Upper lobe of right lung (tissue), 1 donor: ENCODE measurements around the gene CERS3. TPM values are rescaled to one million over a fixed set of nuclear protein-coding genes. Genes with fewer than 3 reads are reported as not detected.

Source experiments
- ATAC-seq: fragments of 200-7000 bp; cut with Tn5 transposase; one replicate; pipeline ENCODE4 v1.9.1; 2020; ENCODE audit warnings: mild to moderate bottlenecking, moderate library complexity
- DNase-seq: peaks from one replicate; pipeline ENCODE4 v3.0.0-alpha.2; 2020
- H3K27ac ChIP-seq: fragments of 200-600 bp; one replicate; pipeline ENCODE4 v1.8.0; 2022
- H3K27me3 ChIP-seq: fragments of 200-600 bp; one replicate; pipeline ENCODE4 v1.8.0; 2022; ENCODE audit warnings: mild to moderate bottlenecking
- H3K36me3 ChIP-seq: fragments of 200-600 bp; one replicate; pipeline ENCODE4 v1.8.0; 2022
- H3K4me1 ChIP-seq: fragments of 200-600 bp; one replicate; pipeline ENCODE4 v1.8.0; 2022
- H3K4me3 ChIP-seq: fragments of 200-600 bp; one replicate; pipeline ENCODE4 v1.8.0; 2022; ENCODE audit warnings: mild to moderate bottlenecking
- H3K9me3 ChIP-seq: fragments of 200-600 bp; one replicate; pipeline ENCODE4 v1.8.0; 2022
- intact Hi-C: fragments of 100-400 bp; cut with DNase I; formaldehyde crosslinking; loops from one replicate; pipeline ENCODE4 v1.11.0; 2022
- long read RNA-seq: library from polyadenylated mRNA; unstranded; transcript quantifications from one replicate; pipeline ENCODE4 v2.0.0, GENCODE V29; 2021
- total RNA-seq: library from RNA; stranded (reverse); fragmentation: NEBNext Ultra II Directional; extraction: Animal tissue kit (Norgen Biotek cat#: 25700); gene quantifications from one replicate; pipeline ENCODE4 v1.2.1, GENCODE V29; 2021
- TF ChIP-seq, protein P1 (sequence below): fragments of 200-600 bp; IDR thresholded peaks from one replicate; pipeline ENCODE4 v1.8.0; 2022; ENCODE audit warnings: antibody characterized with exemption
- donor health status: DM: no; HTN: yes; CAD: no; lungs with severe emphysema.

Gene CERS3
- total RNA-seq = not detected
- long read RNA-seq = 0 reads

DNA sequence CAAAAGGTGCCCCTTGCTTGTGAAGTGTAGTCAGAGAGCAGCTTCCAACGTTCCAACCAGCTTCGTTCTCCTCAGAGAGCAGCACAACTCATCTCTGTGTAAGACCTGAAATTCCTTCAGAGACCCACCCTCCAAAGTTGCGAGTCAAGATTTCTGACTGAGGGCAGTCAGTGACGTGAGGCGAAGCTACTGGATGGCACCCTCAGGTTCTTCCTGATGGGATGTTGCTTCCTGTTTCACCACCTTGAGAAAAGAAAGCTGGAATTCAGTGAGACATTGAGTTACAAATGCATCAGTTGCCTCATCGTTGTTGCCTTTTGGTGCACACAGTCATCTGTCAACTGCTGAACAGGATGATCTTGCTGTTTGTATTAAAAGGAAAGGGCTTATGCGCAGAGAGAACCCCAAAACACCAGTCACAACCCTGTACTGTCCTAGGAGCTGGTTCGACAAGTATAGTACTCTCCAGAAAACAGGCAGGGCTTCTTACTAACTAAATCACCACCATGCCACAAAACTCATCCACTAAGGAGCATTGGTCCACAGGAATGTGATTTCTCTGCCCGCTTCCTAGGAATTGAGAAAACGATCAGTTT lies at the start of gene CERS3:
CERS3 (minus strand) TSS at position 118 of the 596 bp plus-strand sequence. CDS start 27,101 bp downstream, outside the sequence.
- no peaks in the 10 kb centered on the region for H3K4me1 ChIP-seq
- H3K9me3 ChIP-seq = no peaks in the 10 kb centered on the region
- TF ChIP-seq, protein P1, sequence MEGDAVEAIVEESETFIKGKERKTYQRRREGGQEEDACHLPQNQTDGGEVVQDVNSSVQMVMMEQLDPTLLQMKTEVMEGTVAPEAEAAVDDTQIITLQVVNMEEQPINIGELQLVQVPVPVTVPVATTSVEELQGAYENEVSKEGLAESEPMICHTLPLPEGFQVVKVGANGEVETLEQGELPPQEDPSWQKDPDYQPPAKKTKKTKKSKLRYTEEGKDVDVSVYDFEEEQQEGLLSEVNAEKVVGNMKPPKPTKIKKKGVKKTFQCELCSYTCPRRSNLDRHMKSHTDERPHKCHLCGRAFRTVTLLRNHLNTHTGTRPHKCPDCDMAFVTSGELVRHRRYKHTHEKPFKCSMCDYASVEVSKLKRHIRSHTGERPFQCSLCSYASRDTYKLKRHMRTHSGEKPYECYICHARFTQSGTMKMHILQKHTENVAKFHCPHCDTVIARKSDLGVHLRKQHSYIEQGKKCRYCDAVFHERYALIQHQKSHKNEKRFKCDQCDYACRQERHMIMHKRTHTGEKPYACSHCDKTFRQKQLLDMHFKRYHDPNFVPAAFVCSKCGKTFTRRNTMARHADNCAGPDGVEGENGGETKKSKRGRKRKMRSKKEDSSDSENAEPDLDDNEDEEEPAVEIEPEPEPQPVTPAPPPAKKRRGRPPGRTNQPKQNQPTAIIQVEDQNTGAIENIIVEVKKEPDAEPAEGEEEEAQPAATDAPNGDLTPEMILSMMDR = no peak
- ATAC-seq (no peak), DNase-seq (no peak)
- H3K27ac ChIP-seq = no peak within 1 kb of the TSS
- no peaks in the 10 kb centered on the region for H3K27me3 ChIP-seq
- no peaks in the 10 kb centered on the region for H3K36me3 ChIP-seq
- intact Hi-C loops = no loop called here
- H3K4me3 ChIP-seq = no peak within 1 kb of the TSS

DNA sequence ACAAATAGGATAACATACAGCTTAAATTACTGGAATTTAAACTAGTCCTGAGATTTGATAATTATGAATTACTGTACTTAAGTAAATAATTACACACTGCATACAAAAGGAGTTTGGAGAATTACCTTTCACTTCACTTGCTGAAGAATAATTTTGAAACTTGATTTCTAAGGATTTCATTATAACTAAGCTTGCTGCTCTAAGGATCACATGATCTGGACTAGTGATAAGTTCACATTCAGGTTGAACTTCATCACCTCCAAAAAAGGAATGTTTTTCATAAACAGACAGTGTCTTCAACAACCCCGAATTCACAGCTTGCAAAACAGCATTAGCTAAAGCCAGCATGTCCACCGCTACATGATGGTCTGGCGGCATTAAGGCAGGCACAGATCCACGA lies 44.8 kb upstream of the CERS3 start:
- intact Hi-C loops = no loop called here
- H3K36me3 ChIP-seq = peaks cover 33% of the 10 kb centered on the region

GRCh38 chr15:100572362-100572983 lies 43.7 kb upstream of the CERS3 start:
- peaks cover 33% of the 10 kb centered on the region for H3K36me3 ChIP-seq

More for the DNA sequence above, 44.8 kb upstream of the CERS3 start:
- Histone ChIP-seq H3K4me3 (no peak overlapping the region), H3K9me3 (no peaks in the 10 kb centered on the region), H3K27ac (no peak overlapping the region), H3K4me1 (no peaks in the 10 kb centered on the region), H3K27me3 (no peaks in the 10 kb centered on the region)
- ATAC-seq (no peak), DNase-seq (no peak)
- TF ChIP-seq, protein P1 = no peak

DNA sequence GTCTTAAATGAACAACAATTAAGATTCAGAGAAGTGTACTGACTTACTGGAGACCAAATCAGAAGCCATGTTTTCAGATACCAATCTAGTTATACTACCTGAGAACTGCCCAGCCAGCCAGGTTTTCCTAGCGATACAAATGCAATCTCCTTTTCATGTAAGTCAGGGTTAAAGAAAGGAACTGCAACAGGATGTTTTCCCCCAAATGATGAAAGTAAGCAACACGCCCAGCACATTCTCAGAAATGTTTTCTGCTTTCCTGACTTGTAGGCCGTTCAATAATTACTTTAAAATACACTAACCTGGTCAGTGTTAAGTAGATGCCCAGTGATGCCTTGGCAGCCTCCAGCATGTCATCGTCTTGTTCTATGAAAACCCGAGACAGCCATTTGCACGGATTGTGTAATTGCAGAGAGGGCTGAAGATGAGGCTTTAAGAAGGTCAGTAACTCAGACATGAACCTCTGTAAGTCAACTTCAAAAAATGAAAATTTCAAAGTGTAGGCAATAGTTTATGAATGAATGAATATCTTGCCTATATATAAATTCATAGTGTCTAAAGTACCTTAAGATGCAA lies 42.9 kb upstream of the CERS3 start:
- Histone ChIP-seq H3K4me3 (no peak overlapping the region), H3K36me3 (peaks cover 33% of the 10 kb centered on the region), H3K27ac (no peak overlapping the region), H3K27me3 (no peaks in the 10 kb centered on the region), H3K9me3 (no peaks in the 10 kb centered on the region), H3K4me1 (no peaks in the 10 kb centered on the region)
- ATAC-seq (no peak), DNase-seq (no peak)
- TF ChIP-seq, protein P1 = no peak
- intact Hi-C loops = no loop called here

More at GRCh38 chr15:100572362-100572983, 43.7 kb upstream of the CERS3 start:
- intact Hi-C loops = no loop called here
- TF ChIP-seq, protein P1 = peak; percentile 52
- no peak for ATAC-seq
- Histone ChIP-seq H3K27me3 (no peaks in the 10 kb centered on the region), H3K4me1 (no peaks in the 10 kb centered on the region), H3K9me3 (no peaks in the 10 kb centered on the region), H3K27ac (no peak overlapping the region), H3K4me3 (no peak overlapping the region)
- DNase-seq = no peak

GRCh38 chr15:100570735-100571313 lies 42.1 kb upstream of the CERS3 start:
- Histone ChIP-seq H3K9me3 (no peaks in the 10 kb centered on the region), H3K27ac (no peak overlapping the region), H3K27me3 (no peaks in the 10 kb centered on the region), H3K4me1 (no peaks in the 10 kb centered on the region), H3K36me3 (peaks cover 33% of the 10 kb centered on the region), H3K4me3 (no peak overlapping the region)
- intact Hi-C loops = no loop called here
- ATAC-seq (no peak), DNase-seq (no peak)
- TF ChIP-seq, protein P1 = no peak
